Natural killer cell (primary cell): ENCODE measurements around the gene NBDY. TPM values are rescaled to one million over a fixed set of nuclear protein-coding genes. Genes with fewer than 3 reads are reported as not detected.

Experiments used
- ATAC-seq, 3 donors: fragments of 150-1000 bp in 2 of 3; fragments of 200-7000 bp in 1 of 3; cut with Tn5 transposase; 1 replicate in 1 of 3; 2 replicates in 2 of 3; pipeline ENCODE4 v1.10.0; 2021; ENCODE audit warnings: mild to moderate bottlenecking in 2 of 3, moderate library complexity in 2 of 3
- DNase-seq, 2 donors: peaks; one replicate each; pipeline versions ENCODE4 v3.0.0 to v3.0.0-alpha.2; 2013 to 2021; ENCODE audit warnings: mixed read lengths in 1 of 2
- H3K27ac ChIP-seq: one replicate; pipeline ENCODE4 v1.5.1; 2013; ENCODE audit warnings: mild to moderate bottlenecking, low read length
- H3K27me3 ChIP-seq: one replicate; pipeline ENCODE4 v1.6.1; 2013; ENCODE audit warnings: low read length; ENCODE audit not compliant: control insufficient read depth, insufficient read depth
- H3K36me3 ChIP-seq: one replicate; pipeline ENCODE4 v1.6.1; 2013; ENCODE audit warnings: low read length; ENCODE audit not compliant: control insufficient read depth, insufficient read depth
- H3K4me1 ChIP-seq: one replicate; pipeline ENCODE4 v1.6.1; 2013; ENCODE audit warnings: low read length; ENCODE audit not compliant: control insufficient read depth, insufficient read depth
- H3K4me3 ChIP-seq: one replicate; pipeline ENCODE4 v1.5.1; 2013; ENCODE audit warnings: low read length
- H3K9me3 ChIP-seq: one replicate; pipeline ENCODE4 v1.6.1; 2013; ENCODE audit warnings: low read length; ENCODE audit not compliant: control insufficient read depth, insufficient read depth
- H3K27ac Mint-ChIP-seq, 2 donors: one replicate each; pipeline ENCODE4 v1.8.0; 2022; ENCODE audit warnings: mild to moderate bottlenecking in 2 of 2, mixed read lengths in 2 of 2, moderate library complexity in 1 of 2
- H3K27me3 Mint-ChIP-seq, 2 donors: one replicate each; pipeline ENCODE4 v1.8.0; 2022; ENCODE audit warnings: low read depth in 2 of 2, mixed read lengths in 2 of 2
- H3K36me3 Mint-ChIP-seq: one replicate; pipeline ENCODE4 v1.8.0; 2022; ENCODE audit warnings: mixed read lengths
- H3K4me1 Mint-ChIP-seq, 2 donors: one replicate each; pipeline ENCODE4 v1.8.0; 2022; ENCODE audit warnings: mixed read lengths in 2 of 2
- H3K4me3 Mint-ChIP-seq: one replicate; pipeline ENCODE4 v1.8.0; 2022; ENCODE audit warnings: mild to moderate bottlenecking, moderate library complexity, mixed read lengths
- H3K9me3 Mint-ChIP-seq, 2 donors: one replicate each; pipeline ENCODE4 v1.8.0; 2022; ENCODE audit warnings: mixed read lengths in 2 of 2
- WGBS: methylation state at CpG from one replicate; pipeline ENCODE4 v1.1.7; 2013; ENCODE audit warnings: missing lambda C conversion rate; ENCODE audit not compliant: insufficient coverage; 5-methylcytosine and 5-hydroxymethylcytosine counted together
- intact Hi-C: fragments of 100-400 bp; cut with micrococcal nuclease; formaldehyde crosslinking; loops from one replicate; pipeline ENCODE4 v1.14.2; 2022
- total RNA-seq, 4 donors: library from RNA; stranded (reverse); fragments of 120-200 nt in 1 of 4; gene quantifications; one replicate each; pipeline versions ENCODE4 v1.2.3 to v1.2.4, GENCODE V29; 2013 to 2022
- TF ChIP-seq, protein P1 (sequence below): fragments of 200-600 bp; IDR thresholded peaks from one replicate; pipeline ENCODE4 v1.8.0; 2022; ENCODE audit warnings: antibody characterized with exemption

Gene NBDY
- total RNA-seq, 3 donors from 2014 or later (not counting 1 experiment from before 2014, with no cell fraction given), result 16.0 to 23.6 (median 16.6) TPM

- peak overlapping the region in 1 of 2 donors; percentile 82 for H3K27ac Mint-ChIP-seq
Observed at GRCh38 chrX:56782791-56783449, 53.9 kb downstream of the NBDY start.

DNA sequence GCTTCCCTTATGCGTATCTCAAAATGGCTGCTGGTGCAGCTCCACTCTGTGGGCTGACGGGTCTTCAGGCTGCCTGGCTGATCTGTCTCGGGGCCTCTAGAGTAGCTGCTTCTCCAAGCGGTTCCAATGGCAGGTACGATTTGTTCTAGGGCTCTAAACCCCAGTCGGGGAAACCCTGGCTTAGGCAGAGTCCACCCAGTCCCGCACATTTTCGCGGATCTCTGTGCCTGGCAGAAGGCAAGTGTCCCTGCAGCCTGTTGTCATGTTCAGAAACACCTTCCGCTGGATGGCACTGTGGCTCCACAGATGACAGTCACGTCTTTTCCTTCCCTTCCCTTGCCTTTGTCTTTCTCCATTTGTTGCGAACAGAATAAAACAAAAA is 54.4 kb downstream of the NBDY start:
- H3K4me1 Mint-ChIP-seq, result peaks cover 18 to 20% of the 10 kb centered on the region in 2 donors
- no peaks in the 10 kb centered on the region for H3K27me3 Mint-ChIP-seq
- WGBS, result 96% methylated on average over 12 of the region's 12 CpGs
- TF ChIP-seq, protein P1, sequence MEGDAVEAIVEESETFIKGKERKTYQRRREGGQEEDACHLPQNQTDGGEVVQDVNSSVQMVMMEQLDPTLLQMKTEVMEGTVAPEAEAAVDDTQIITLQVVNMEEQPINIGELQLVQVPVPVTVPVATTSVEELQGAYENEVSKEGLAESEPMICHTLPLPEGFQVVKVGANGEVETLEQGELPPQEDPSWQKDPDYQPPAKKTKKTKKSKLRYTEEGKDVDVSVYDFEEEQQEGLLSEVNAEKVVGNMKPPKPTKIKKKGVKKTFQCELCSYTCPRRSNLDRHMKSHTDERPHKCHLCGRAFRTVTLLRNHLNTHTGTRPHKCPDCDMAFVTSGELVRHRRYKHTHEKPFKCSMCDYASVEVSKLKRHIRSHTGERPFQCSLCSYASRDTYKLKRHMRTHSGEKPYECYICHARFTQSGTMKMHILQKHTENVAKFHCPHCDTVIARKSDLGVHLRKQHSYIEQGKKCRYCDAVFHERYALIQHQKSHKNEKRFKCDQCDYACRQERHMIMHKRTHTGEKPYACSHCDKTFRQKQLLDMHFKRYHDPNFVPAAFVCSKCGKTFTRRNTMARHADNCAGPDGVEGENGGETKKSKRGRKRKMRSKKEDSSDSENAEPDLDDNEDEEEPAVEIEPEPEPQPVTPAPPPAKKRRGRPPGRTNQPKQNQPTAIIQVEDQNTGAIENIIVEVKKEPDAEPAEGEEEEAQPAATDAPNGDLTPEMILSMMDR, result no peak
- Histone ChIP-seq H3K27me3 (no peaks in the 10 kb centered on the region), H3K4me3 (no peak overlapping the region), H3K27ac (no peak overlapping the region), H3K4me1 (peaks cover 4% of the 10 kb centered on the region), H3K9me3 (no peaks in the 10 kb centered on the region), H3K36me3 (no peaks in the 10 kb centered on the region)
- peak overlapping the region in 1 of 2 donors; percentile 82 for H3K27ac Mint-ChIP-seq
- H3K36me3 Mint-ChIP-seq, result no peaks in the 10 kb centered on the region
- ATAC-seq (peak in 1 of 3 donors; percentile 36), DNase-seq (no peak)
- peak overlapping the region; percentile 84 for H3K4me3 Mint-ChIP-seq
- intact Hi-C loops, result no loop called here
- H3K9me3 Mint-ChIP-seq, result no peaks in the 10 kb centered on the region

More at GRCh38 chrX:56782791-56783449, 53.9 kb downstream of the NBDY start:
- TF ChIP-seq, protein P1, result no peak
- intact Hi-C loops, result no loop called here
- H3K36me3 ChIP-seq, result no peaks in the 10 kb centered on the region
- no peak overlapping the region for H3K27ac ChIP-seq
- H3K4me1 Mint-ChIP-seq, result peaks cover 18 to 20% of the 10 kb centered on the region in 2 donors
- H3K9me3 ChIP-seq, result no peaks in the 10 kb centered on the region
- H3K4me3 Mint-ChIP-seq, result peak overlapping the region; percentile 84
- no peaks in the 10 kb centered on the region for H3K9me3 Mint-ChIP-seq
- DNase-seq, result no peak
- H3K36me3 Mint-ChIP-seq, result no peaks in the 10 kb centered on the region
- WGBS, result 95% methylated on average over 14 of the region's 17 CpGs
- H3K27me3 Mint-ChIP-seq, result no peaks in the 10 kb centered on the region
- H3K4me1 ChIP-seq, result peaks cover 4% of the 10 kb centered on the region
- H3K4me3 ChIP-seq, result no peak overlapping the region
- H3K27me3 ChIP-seq, result no peaks in the 10 kb centered on the region
- ATAC-seq, result peak in 1 of 3 donors; percentile 1

DNA sequence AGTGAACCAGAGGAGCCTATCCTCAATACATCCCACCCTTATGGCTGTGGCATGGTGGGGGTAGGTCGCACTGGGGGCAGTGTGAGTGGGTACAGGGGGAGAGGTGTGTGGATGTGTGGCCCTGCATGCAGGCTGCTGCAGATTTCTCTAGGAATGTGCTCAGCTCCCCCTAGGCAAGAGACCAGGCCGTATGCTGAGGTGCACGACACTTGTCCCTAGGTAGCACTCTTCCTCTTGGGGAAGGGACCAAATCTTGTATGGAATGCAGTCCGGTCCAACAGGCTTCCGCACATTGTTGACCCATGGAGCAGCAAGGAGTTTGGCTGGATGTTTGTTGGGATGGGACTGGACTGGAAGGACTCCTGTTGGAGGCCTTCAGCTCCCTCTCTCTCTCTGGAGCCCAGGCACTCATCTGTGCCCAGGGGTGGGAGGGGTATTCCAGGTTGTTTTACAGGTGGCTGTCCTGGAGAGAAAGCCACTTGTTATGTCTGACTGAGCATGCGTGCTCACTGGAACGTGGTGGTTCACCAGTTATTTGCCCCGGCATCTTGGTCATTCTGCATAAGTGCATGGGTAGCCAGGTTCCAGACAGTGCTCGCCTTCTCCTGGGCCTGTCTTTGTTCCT is 55.1 kb downstream of the NBDY start:
- no peak overlapping the region for H3K4me3 Mint-ChIP-seq
- no peaks in the 10 kb centered on the region for H3K36me3 Mint-ChIP-seq
- no peaks in the 10 kb centered on the region for H3K9me3 Mint-ChIP-seq
- no peak for ATAC-seq
- Histone ChIP-seq H3K4me1 (peaks cover 4% of the 10 kb centered on the region), H3K4me3 (no peak overlapping the region), H3K9me3 (no peaks in the 10 kb centered on the region), H3K36me3 (no peaks in the 10 kb centered on the region), H3K27me3 (no peaks in the 10 kb centered on the region), H3K27ac (no peak overlapping the region)
- H3K27ac Mint-ChIP-seq, result no peak overlapping the region
- DNase-seq, result no peak
- peaks cover 18 to 20% of the 10 kb centered on the region in 2 donors for H3K4me1 Mint-ChIP-seq
- H3K27me3 Mint-ChIP-seq, result no peaks in the 10 kb centered on the region
- WGBS, result 98% methylated on average over 8 of the region's 9 CpGs
- intact Hi-C loops, result no loop called here
- TF ChIP-seq, protein P1, result no peak
